ENCODE measurements around the gene EPX.
"Not testable (repeated sequence)": the region's sequence is repeated elsewhere in the genome, so short reads cannot be mapped to it uniquely, and the experiment has no call there.

EPX gene, protein sequence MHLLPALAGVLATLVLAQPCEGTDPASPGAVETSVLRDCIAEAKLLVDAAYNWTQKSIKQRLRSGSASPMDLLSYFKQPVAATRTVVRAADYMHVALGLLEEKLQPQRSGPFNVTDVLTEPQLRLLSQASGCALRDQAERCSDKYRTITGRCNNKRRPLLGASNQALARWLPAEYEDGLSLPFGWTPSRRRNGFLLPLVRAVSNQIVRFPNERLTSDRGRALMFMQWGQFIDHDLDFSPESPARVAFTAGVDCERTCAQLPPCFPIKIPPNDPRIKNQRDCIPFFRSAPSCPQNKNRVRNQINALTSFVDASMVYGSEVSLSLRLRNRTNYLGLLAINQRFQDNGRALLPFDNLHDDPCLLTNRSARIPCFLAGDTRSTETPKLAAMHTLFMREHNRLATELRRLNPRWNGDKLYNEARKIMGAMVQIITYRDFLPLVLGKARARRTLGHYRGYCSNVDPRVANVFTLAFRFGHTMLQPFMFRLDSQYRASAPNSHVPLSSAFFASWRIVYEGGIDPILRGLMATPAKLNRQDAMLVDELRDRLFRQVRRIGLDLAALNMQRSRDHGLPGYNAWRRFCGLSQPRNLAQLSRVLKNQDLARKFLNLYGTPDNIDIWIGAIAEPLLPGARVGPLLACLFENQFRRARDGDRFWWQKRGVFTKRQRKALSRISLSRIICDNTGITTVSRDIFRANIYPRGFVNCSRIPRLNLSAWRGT

DNA sequence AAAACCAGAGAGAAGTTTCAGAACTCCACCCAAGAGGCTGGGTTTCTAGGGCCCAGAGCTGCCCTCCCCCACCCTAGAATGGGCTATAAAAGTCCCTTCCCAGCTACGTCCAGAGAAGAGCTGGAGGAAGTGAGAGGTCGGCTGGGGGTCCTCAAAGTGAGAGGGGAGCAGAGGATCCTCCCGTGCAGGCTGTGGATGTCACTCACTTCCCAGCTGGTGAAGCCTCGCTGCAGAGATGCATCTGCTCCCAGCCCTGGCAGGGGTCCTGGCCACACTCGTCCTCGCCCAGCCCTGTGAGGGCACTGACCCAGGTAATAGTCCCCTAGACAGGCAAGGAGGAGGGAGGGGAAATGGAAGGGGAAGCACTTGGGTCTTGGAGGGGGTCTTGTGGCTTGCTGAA lies at the start of gene EPX:
EPX (plus strand) TSS at position 115 of the 400 bp plus-strand sequence; CDS start at position 236, 121 bp downstream.
- no peak for DNase-seq

DNA sequence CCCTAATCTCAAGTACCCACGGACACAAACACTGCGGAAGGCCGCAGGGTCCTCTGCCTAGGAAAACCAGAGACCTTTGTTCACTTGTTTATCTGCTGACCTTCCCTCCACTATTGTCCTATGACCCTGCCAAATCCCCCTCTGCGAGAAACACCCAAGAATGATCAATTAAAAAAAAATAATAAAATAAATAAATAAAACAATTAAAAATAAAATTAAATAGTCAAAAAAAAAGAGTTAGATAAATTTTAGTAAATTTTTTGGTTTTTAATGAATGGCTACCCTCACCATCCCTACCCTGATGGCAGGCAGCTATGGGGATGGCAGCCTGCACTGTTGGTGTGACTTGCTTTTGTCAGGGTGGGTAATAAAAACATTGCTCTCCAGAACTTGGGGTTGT lies 49.2 kb upstream of the EPX start:
- not testable (repeated sequence) for DNase-seq

DNA sequence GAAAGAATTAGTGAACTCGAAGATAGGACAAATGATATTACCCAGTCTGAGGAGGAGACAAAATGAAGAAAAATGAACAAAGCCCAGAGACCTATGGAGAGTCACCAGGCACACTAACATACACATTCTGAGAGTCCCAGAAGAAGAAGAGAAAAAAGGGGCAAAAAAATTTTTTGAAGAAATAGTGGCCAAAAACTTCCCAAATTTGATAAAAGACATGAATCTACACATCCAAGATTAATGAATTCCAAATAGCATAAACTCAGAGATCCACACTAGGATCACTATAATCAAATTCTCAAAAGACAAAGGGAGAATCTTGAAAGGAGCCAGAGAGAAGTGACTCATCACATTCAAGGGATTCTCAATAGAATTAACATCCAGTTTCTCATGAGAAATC lies 47.7 kb upstream of the EPX start:
- no peak for DNase-seq

DNA sequence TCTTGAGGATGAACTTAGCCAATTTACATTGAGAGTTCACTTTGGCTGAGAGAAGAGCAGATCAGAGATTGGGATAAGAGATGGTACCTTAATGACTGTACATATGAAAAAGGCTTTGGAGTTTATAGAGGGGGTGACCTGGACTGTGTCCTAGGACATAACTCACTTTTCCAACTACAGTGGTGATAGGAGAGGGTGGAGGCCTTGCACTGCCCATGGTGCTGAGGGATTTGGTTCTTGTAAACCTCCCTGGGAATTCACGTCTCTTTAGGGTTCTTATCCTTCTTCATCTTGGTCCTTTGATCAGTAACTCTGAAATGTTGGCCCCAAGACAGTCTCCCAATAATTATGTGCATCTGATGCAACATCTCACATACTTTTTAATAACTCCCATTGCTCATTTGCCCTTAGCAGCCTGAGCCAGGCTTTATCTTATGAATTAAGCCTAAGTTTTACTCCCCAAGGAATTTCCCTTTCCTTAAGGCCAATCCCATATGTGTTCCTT lies 44.5 kb upstream of the EPX start, which contains the start of gene OR4D1:
OR4D1 (plus strand) TSS at position 455 of the 505 bp plus-strand sequence. CDS start 6,770 bp downstream, outside the sequence.
- no peak for DNase-seq

DNA sequence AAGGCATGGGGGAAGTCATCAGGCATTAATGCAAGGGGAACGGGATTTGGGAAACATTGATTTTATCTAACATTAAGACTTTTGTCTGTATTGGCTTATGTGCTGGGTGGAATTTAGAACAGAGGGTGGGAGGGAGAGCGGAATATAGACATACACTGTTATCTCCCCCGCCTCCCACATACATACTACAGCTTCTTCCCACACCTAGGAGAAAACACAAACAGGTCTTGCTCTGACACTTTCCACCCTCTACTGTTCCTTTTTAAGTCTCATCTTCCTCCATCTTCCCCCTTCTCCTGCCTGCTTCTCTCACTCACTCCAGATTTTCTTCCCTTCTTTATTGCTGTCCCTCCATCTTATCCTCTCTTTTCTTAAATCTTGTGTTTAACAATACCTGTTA lies 43.9 kb upstream of the EPX start:
- DNase-seq = no peak

DNA sequence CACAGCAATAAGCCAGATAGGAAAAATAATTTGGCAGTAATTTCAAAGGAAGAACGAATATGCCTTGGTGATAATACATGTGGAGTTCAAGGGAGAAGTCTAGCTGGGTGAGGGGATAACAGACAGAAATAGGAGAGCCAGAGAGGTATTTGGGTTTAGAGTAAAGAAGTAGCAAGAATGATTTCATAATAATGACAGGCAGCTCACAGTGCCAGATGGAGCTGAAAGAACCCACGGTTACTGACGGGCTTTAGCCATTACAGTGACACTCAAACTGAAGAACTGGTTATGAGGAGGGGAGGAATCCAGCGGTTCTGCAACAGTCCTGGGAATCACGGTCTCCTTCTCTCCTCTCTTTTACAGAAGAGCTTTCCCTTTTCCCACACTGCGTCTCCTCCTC lies 42.1 kb upstream of the EPX start:
- DNase-seq = no peak

DNA sequence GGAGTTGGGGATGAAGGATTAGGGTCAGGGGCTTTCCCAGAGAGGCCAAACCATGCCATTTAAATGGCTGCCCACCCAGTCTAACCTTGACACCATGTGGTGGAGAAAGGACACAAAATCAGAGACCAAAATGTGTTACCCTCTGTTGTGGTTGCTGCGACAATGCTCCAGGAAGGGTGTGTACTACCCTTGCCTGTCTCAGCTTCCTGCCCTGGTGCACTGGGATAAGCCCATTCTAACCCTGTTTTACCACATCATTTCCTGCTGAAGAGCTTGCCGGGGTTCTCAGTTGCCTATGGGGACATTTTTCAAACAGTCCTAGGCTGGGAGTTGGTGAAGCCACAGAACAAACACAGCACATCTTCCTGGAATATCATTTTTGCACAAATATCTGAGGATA lies 39.5 kb upstream of the EPX start:
- DNase-seq = no peak

DNA sequence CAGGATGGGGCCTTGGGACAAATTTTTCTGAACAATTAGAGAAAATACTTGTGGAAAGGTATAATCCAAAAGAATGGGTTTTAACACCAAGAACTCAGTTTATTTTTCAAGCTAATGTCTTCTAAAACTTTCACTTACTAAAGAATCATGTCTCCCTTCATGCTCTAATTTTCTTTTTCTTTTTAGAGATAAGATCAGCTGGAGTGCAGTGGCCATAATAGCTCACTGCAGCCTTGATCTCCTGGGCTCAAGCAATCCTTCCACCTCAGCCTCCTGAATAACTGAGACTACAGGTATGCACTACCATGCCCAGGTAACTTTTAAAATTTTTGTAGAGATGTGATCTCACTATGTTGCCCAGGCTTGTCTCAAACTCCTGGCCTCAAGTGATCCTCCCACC lies 38.9 kb upstream of the EPX start:
- no peak for DNase-seq

- peak; percentile 38 for DNase-seq
Observed at GRCh38 chr17:58156839-58157803, 35.4 kb upstream of the EPX start.

GRCh38 chr17:58158181-58158580 lies 34.3 kb upstream of the EPX start:
- no peak for DNase-seq

GRCh38 chr17:58161566-58161965 lies 31.0 kb upstream of the EPX start:
- DNase-seq = no peak

GRCh38 chr17:58165981-58166380 lies 26.5 kb upstream of the EPX start:
- DNase-seq = no peak

DNA sequence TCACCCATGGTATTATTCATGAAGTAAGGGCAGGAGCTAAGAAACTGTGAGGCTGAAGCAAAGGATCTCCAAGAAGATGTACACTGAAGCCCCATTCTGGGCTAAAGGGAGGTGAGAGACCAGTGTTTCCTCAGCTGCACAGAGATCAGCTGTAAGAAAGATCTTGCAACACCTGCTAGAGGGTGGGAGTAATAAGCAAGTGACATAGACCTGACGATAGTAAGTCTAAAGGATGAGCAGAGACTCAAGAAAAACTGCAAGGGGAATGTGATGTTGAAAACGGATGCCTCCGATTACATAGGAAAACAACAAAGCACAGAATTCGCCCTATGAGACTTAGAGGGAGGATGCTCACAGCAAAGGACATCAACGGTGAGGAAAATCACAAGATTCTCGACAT lies 25.8 kb upstream of the EPX start, which contains the start of gene OR4D2:
OR4D2 (plus strand) TSS at position 301 of the 400 bp plus-strand sequence. CDS start 2,674 bp downstream, outside the sequence.
- no peak for DNase-seq

- DNase-seq = no peak
Observed at GRCh38 chr17:58170622-58171021, 21.9 kb upstream of the EPX start.

DNA sequence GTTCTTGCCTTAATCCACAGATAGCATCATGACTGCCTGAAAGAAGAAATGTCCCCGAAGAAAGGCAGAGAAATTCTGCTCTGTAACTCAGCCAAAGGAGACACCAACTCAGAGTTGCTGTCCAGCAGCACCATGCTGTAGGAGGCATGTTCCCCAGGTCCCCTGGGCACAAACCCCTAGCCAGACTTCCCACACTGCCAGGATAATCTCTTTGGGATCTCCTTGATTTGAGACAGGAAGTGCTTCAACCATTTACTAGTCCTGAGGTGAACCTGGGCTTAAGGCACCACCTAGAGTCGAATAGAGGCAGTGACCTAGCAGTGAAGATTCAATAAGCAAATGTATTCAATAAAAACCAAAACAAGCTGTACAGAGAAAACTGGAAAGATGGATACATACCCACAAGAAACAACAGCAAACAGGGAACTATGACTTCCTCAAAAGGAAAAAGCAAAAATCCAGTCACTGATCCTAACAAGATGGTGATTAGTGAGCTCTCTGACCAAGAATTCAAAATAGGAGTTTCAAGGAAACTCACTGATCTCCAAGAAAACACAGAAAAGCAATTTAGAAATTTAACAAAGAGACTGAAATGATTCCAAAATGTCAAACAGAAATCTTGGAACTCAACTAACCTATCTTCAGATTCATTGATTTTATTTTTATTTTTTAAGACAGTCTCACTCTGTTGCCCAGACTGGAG lies 20.0 kb upstream of the EPX start:
- DNase-seq = peak; percentile 18

DNA sequence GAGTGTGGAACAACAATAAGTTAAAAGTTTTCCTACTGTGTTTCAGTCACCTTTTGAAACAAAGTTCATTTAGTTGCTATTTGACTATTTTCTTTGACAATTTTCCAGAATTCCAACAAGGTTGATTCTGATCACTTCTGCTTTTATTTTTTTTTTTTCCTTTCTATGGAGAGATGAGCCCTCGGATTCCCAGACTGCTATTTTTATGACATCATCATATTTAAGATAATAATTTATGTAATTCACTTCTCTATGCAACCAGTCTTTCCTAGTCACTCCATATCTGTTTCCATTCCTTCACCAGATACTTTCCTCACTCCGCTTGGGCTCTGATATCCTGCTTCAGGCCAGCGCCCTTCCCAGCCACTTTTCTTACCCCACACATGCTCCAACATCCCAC lies 17.7 kb upstream of the EPX start:
- no peak for DNase-seq

- DNase-seq = no peak
Observed at GRCh38 chr17:58176200-58176599, 16.3 kb upstream of the EPX start.

DNA sequence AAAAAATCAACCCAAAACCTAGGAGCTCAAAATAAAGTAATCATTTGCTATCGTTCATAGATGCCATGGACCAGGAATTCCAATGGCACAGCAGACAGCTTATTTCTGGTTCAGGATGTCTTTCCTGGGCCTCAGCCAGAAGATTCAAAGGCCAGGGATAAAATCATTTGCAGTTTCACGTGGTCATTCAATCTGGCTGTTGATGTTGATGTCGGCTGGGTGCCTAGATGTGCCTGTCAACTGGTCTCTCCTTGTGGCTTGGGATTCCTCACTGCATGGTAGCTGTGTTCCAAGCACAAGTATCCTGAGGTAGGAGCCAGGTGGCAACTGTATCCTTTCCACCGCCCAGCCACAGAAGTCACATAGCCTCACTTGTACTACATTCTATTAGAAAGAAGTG lies 10.7 kb upstream of the EPX start:
- DNase-seq = no peak

DNA sequence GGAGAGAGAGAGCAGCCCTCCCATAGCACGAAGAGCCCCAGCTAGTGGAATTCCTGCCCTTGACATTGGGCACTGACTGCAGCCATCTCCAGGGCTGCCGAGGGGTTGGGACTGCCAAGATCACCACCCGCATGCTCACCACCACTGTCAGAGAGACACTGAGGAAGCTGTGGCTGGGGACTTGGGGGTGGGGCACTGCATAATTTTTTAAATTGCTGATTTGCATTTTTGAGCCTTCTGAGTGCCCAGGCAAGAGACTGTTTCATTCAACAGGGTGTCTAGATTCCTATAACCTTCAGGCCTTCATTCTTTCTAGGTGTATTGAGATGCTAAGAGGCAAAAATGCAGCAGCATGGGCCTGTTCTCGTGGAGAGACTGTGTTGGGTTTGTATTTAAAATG lies 9.0 kb upstream of the EPX start:
- DNase-seq = no peak

DNA sequence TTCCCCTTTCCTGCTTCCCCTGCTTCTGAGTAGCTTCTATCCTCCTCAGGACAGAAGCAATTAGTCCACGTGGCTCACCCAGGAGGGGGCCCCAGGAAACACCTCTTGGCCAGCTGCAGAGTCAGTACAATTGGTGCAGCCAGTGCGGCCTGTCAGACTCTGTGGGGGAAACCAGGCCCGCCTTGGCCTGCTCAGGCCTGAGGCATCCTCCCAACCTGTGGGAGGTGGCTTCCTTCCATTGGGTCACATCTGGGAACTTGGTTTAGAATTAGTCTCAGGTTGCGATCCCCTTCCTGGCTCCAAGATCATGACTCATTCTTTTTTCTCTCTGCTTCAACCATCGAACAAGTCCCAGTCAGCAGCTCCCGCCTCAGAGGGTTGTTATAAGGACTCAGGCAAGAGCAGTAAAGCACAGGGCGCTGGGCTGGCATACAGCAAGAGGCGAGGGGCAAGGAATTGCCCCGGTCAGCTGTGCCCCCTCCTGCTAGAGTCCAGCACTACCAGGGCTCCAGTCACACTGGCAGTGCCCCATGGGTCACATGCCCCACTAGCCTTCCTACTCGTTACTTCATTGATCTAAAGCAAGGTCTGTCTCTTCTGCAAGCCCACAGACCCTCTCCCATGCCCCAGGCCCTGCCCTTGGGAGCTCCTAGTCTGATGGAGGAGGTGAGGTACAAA lies 8.1 kb upstream of the EPX start:
- DNase-seq = peak; percentile 27

GRCh38 chr17:58184986-58185761 lies 7.4 kb upstream of the EPX start:
- DNase-seq = no peak
